Nephron (organoid): ENCODE results near the gene DENND1A.
A peak's percentile ranks its signal among the peaks of the same experiment; 100 is the strongest.

Source experiments
- H3K27ac Mint-ChIP-seq, 3 experiments: 2 replicates each; pipeline ENCODE4 v1.8.0; 2020; ENCODE audit warnings: mixed read lengths in 3 of 3, mild to moderate bottlenecking in 2 of 3, moderate library complexity in 1 of 3
- H3K27me3 Mint-ChIP-seq: 2 replicates; pipeline ENCODE4 v1.8.0; 2021; ENCODE audit warnings: low read depth, mild to moderate bottlenecking, moderate library complexity, mixed read lengths
- H3K36me3 Mint-ChIP-seq: 2 replicates; pipeline ENCODE4 v1.8.0; 2020; ENCODE audit warnings: low read depth, mixed read lengths
- H3K4me1 Mint-ChIP-seq: 2 replicates; pipeline ENCODE4 v1.8.0; 2020; ENCODE audit warnings: mixed read lengths
- H3K4me3 Mint-ChIP-seq, 3 experiments: 2 replicates each; pipeline ENCODE4 v1.8.0; 2020; ENCODE audit warnings: mild to moderate bottlenecking in 3 of 3, mixed read lengths in 3 of 3, moderate library complexity in 2 of 3
- H3K9me3 Mint-ChIP-seq: 2 replicates; pipeline ENCODE4 v1.8.0; 2020; ENCODE audit warnings: mixed read lengths
- CTCF ChIP-seq, 3 experiments: fragments of 200-600 bp; sonication (generic); IDR thresholded peaks; one replicate each; pipeline ENCODE4 v1.5.0; 2021; ENCODE audit warnings: antibody characterized with exemption in 3 of 3; ENCODE audit not compliant: unreplicated experiment in 3 of 3

Gene DENND1A

GRCh38 chr9:123550012-123550411 lies 379.9 kb downstream of the DENND1A start:
- H3K36me3 Mint-ChIP-seq, result peaks cover 5% of the 10 kb centered on the region
- H3K4me1 Mint-ChIP-seq, result peaks cover 20% of the 10 kb centered on the region
- H3K27me3 Mint-ChIP-seq, result peaks cover 8% of the 10 kb centered on the region
- H3K27ac Mint-ChIP-seq, result peak overlapping the region in 1 of 3 experiments; percentile 44
- H3K4me3 Mint-ChIP-seq, result no peak overlapping the region
- TF ChIP-seq CTCF (IDR thresholded peaks at IDR 0.05; ENCODE audit: unreplicated experiment in 3 of 3), result no peak
- H3K9me3 Mint-ChIP-seq, result no peaks in the 10 kb centered on the region

GRCh38 chr9:123548741-123549545 lies 381.0 kb downstream of the DENND1A start:
- H3K4me1 Mint-ChIP-seq, result peaks cover 20% of the 10 kb centered on the region
- H3K27me3 Mint-ChIP-seq, result peaks cover 8% of the 10 kb centered on the region
- H3K27ac Mint-ChIP-seq, result no peak overlapping the region
- no peak overlapping the region for H3K4me3 Mint-ChIP-seq
- no peaks in the 10 kb centered on the region for H3K9me3 Mint-ChIP-seq
- no peaks in the 10 kb centered on the region for H3K36me3 Mint-ChIP-seq
- TF ChIP-seq CTCF (IDR thresholded peaks at IDR 0.05; ENCODE audit: unreplicated experiment in 3 of 3), result no peak

GRCh38 chr9:123544007-123544827 lies 385.7 kb downstream of the DENND1A start:
- Mint-ChIP-seq H3K4me3 (no peak overlapping the region), H3K4me1 (peaks cover 13% of the 10 kb centered on the region), H3K27ac (no peak overlapping the region), H3K27me3 (peaks cover 3% of the 10 kb centered on the region), H3K9me3 (no peaks in the 10 kb centered on the region), H3K36me3 (no peaks in the 10 kb centered on the region)
- peak; percentile 94 to 96 (median 96) for TF ChIP-seq CTCF (IDR thresholded peaks at IDR 0.05; ENCODE audit: unreplicated experiment in 3 of 3)

- Mint-ChIP-seq H3K27ac (no peak overlapping the region), H3K9me3 (no peaks in the 10 kb centered on the region), H3K4me3 (no peak overlapping the region), H3K27me3 (peaks cover 3% of the 10 kb centered on the region), H3K4me1 (peaks cover 13% of the 10 kb centered on the region), H3K36me3 (no peaks in the 10 kb centered on the region)
- no peak for TF ChIP-seq CTCF (IDR thresholded peaks at IDR 0.05; ENCODE audit: unreplicated experiment in 3 of 3)
These were observed 386.4 kb downstream of the DENND1A start for GRCh38 chr9:123543492-123543891.

- Mint-ChIP-seq H3K4me1 (peaks cover 13% of the 10 kb centered on the region), H3K27me3 (no peaks in the 10 kb centered on the region), H3K36me3 (no peaks in the 10 kb centered on the region), H3K4me3 (no peak overlapping the region), H3K9me3 (no peaks in the 10 kb centered on the region), H3K27ac (no peak overlapping the region)
- TF ChIP-seq CTCF (IDR thresholded peaks at IDR 0.05; ENCODE audit: unreplicated experiment in 3 of 3), result no peak
These were observed 387.3 kb downstream of the DENND1A start for GRCh38 chr9:123542435-123543225.
